Activated CD4-positive, CD25-positive, alpha-beta regulatory T cell treated with anti-CD3 and anti-CD28 coated beads, Interleukin-2, amount 50 U/mL, for 72 hours (primary cell): ENCODE data around the gene GREB1L.
"Not testable (repeated sequence)": the region's sequence is repeated elsewhere in the genome, so short reads cannot be mapped to it uniquely, and the experiment has no call there.

Experiments
- DNase-seq: peaks from one replicate; pipeline ENCODE4 v3.0.0; 2021

Gene GREB1L

GRCh38 chr18:21242141-21242779, at the start of gene GREB1L:
Gene GREB1L, plus strand, starts transcription at chr18:21242232. Its CDS starts 141,287 bp downstream, at chr18:21383519.
- DNase-seq = no peak

- no peak for DNase-seq
These were observed 49.8 kb upstream of the GREB1L start for GRCh38 chr18:21192308-21192624.

GRCh38 chr18:21194871-21195771, 46.9 kb upstream of the GREB1L start:
- no peak for DNase-seq

GRCh38 chr18:21196426-21196825, 45.6 kb upstream of the GREB1L start:
- no peak for DNase-seq

- no peak for DNase-seq
These were observed 38.9 kb upstream of the GREB1L start for GRCh38 chr18:21203126-21203525.

GRCh38 chr18:21203542-21204241, 38.3 kb upstream of the GREB1L start:
- DNase-seq = no peak

GRCh38 chr18:21205695-21206094, 36.3 kb upstream of the GREB1L start:
- no peak for DNase-seq

GRCh38 chr18:21210278-21210677, 31.8 kb upstream of the GREB1L start:
- DNase-seq = no peak

- DNase-seq = no peak
These were observed 31.2 kb upstream of the GREB1L start for GRCh38 chr18:21210784-21211183.

GRCh38 chr18:21214409-21214808, 27.6 kb upstream of the GREB1L start:
- not testable (repeated sequence) for DNase-seq

GRCh38 chr18:21215490-21215889, 26.5 kb upstream of the GREB1L start:
- no peak for DNase-seq

- no peak for DNase-seq
These were observed 23.2 kb upstream of the GREB1L start for GRCh38 chr18:21218862-21219261.

- no peak for DNase-seq
These were observed 11.6 kb upstream of the GREB1L start for GRCh38 chr18:21230436-21230835.

- no peak for DNase-seq
These were observed 557 bp upstream of the GREB1L start for GRCh38 chr18:21241301-21242048.

GRCh38 chr18:21242780-21243401, 859 bp downstream of the GREB1L start:
- DNase-seq = no peak

- no peak for DNase-seq
These were observed 12.5 kb downstream of the GREB1L start for GRCh38 chr18:21254576-21254975.

GRCh38 chr18:21255211-21255610, 13.2 kb downstream of the GREB1L start:
- DNase-seq = no peak

- no peak for DNase-seq
These were observed 15.4 kb downstream of the GREB1L start for GRCh38 chr18:21257386-21257785.

- DNase-seq = no peak
These were observed 18.6 kb downstream of the GREB1L start for GRCh38 chr18:21260621-21261020.

GRCh38 chr18:21261352-21261751, 19.3 kb downstream of the GREB1L start:
- DNase-seq = no peak

GRCh38 chr18:21262244-21262643, 20.2 kb downstream of the GREB1L start:
- no peak for DNase-seq

- DNase-seq = no peak
These were observed 20.9 kb downstream of the GREB1L start for GRCh38 chr18:21262979-21263378.

GRCh38 chr18:21264651-21265050, 22.6 kb downstream of the GREB1L start:
- DNase-seq = no peak
